DND-41 (cell line): ENCODE data around the gene SHOC2.

Experiments used
- EZH2 ChIP-seq: IDR thresholded peaks from 3 replicates; pipeline ENCODE4 v1.6.1; 2012; ENCODE audit warnings: borderline replicate concordance, low read depth, mild to moderate bottlenecking, moderate library complexity, low read length, inconsistent platforms; ENCODE audit not compliant: severe bottlenecking
- TF ChIP-seq, protein P1 (sequence below): IDR thresholded peaks from 2 replicates; pipeline ENCODE4 v1.5.1; 2012; ENCODE audit warnings: borderline replicate concordance, low read length, moderate library complexity, mild to moderate bottlenecking; ENCODE audit not compliant: poor library complexity, severe bottlenecking; ENCODE audit errors: extremely low read depth

DNA sequence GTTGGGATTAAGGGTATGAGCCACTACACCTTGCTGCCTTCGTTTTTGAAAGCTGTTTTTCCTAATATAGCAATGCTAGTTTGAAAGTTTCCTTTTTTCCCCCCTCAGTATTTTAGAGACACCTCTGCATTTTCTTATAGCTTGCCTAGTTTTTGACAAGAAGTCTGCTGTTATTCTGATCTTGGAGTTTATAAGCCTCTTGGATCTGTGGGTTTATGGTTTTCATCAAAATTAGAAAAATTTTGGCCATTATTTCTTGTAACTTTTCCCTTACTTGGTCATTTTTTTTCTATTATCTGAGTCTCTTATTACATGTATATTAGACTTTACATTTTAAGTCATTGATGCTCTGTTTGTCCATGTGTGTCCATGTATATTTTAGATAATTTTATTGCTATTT, 57.2 kb downstream of the SHOC2 start:
- TF ChIP-seq, protein P1, sequence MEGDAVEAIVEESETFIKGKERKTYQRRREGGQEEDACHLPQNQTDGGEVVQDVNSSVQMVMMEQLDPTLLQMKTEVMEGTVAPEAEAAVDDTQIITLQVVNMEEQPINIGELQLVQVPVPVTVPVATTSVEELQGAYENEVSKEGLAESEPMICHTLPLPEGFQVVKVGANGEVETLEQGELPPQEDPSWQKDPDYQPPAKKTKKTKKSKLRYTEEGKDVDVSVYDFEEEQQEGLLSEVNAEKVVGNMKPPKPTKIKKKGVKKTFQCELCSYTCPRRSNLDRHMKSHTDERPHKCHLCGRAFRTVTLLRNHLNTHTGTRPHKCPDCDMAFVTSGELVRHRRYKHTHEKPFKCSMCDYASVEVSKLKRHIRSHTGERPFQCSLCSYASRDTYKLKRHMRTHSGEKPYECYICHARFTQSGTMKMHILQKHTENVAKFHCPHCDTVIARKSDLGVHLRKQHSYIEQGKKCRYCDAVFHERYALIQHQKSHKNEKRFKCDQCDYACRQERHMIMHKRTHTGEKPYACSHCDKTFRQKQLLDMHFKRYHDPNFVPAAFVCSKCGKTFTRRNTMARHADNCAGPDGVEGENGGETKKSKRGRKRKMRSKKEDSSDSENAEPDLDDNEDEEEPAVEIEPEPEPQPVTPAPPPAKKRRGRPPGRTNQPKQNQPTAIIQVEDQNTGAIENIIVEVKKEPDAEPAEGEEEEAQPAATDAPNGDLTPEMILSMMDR = no peak
- TF ChIP-seq EZH2 = no peak
